Ecto neural progenitor cell (in vitro differentiated cells): Measurements from ENCODE around the gene MTHFD2L.
A peak's percentile ranks its signal among the peaks of the same experiment; 100 is the strongest.
"Not testable (repeated sequence)": the region's sequence is repeated elsewhere in the genome, so short reads cannot be mapped to it uniquely, and the experiment has no call there.

Source experiments
- DNase-seq: peaks from one replicate; pipeline ENCODE4 v3.0.0-alpha.2; 2018; ENCODE audit warnings: low spot score

The MTHFD2L gene

GRCh38 chr4:74157561-74158465 lies at the start of gene MTHFD2L:
TSS of gene MTHFD2L (plus strand) at chr4:74158118. CDS start at chr4:74158139, 21 bp downstream.
- DNase-seq = peak; percentile 93

GRCh38 chr4:74108457-74109115 lies 49.3 kb upstream of the MTHFD2L start:
- no peak for DNase-seq

DNA sequence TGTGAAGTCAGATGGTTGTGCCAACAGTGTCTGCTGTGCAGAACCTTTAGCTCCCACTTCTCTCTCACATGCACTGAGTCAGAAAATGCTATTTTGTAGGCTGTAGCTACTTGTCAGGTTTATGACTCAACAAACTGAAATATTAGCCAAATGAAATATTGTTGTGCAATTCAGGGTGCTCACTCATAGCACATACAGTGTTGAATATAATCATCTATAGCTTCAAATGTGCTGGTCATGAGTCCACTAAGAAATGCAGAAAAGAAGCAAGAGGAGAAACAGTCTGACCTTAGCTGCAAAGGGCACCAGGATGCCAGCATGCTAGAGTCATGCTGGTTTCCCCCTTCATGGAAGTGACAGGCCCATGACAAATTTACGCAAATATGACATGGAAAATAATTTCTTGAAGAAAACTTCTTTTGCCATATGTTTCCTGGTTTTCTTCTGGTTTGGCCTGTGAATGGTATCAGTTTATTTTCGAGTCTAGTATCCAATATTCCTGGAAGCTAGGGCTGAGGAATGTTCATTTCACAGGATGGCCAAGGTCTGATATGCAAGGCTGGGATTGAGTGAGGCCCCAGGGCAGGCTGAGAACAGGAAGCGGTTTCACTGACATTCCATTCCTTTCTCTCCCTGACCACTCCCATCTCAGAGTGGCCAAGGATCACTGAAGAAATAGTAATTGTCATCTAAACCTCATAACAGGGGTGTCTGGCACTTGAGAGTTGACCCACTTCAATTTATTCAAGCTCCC lies 48.6 kb upstream of the MTHFD2L start:
- DNase-seq = peak; percentile 48

DNA sequence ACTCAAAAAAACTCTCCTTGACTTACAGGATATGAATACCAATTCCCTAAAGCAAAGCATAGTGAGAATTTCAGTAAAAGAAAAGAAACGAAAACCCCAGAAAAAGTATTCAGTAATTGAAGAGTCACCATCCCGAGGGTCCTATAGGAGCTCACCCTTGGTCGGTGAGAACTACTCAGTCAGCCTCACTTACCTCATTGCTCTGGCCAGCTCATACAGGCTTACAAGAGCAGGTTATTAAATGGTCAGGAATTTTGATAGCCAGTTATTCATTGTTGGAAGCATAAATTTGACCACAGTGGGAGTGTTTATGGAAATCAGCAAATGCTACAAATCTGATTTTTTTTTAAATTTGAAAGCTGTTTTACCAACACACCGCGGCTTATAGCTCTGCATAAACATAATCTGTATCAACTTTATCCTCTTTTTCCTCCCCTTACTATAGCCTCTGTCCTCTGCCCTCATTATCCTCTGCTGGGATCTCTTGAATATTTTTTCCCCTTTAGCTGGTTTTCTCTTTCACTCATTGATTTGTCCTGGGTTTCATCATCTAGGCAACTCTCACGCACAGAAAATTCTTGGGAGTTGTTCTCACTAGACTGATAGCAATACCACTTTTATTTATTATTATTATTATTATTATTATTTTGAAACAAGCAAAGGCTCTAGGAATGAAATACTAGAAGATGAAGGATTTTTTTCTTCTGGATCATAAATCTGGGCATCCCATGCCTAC lies 47.9 kb upstream of the MTHFD2L start:
- DNase-seq = no peak

GRCh38 chr4:74110670-74111069 lies 47.2 kb upstream of the MTHFD2L start:
- no peak for DNase-seq

DNA sequence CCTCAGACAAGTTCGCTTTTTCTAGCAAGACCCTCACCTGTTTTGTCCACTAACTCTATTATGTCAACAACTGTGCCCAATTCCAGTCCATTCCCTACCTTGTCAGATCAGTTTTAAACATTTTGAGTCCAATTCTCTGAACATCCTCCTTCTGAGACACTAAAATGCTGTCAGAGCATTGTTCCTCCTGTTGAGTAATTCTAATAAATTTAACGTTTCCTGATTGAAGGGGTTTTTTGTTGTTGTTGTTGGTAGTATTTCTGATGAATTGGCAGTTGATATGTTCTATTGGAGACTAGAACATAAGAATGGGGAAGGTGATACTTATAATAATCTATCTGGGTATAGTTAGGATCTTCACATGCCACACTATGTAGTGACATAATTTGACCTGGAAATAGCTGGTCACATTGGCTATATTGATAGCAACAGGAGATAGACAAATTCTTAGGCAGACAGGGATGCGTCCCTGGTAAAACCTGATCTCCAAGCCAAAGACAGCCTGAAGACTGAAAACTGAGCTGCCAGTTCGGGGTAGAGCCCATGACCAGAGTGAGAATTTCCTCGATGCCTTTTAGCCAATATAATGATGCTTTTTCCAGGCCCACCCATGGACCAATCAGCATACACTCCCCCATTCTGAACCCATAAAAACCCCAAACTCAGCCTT lies 46.5 kb upstream of the MTHFD2L start:
- no peak for DNase-seq

GRCh38 chr4:74111990-74112389 lies 45.9 kb upstream of the MTHFD2L start:
- no peak for DNase-seq

DNA sequence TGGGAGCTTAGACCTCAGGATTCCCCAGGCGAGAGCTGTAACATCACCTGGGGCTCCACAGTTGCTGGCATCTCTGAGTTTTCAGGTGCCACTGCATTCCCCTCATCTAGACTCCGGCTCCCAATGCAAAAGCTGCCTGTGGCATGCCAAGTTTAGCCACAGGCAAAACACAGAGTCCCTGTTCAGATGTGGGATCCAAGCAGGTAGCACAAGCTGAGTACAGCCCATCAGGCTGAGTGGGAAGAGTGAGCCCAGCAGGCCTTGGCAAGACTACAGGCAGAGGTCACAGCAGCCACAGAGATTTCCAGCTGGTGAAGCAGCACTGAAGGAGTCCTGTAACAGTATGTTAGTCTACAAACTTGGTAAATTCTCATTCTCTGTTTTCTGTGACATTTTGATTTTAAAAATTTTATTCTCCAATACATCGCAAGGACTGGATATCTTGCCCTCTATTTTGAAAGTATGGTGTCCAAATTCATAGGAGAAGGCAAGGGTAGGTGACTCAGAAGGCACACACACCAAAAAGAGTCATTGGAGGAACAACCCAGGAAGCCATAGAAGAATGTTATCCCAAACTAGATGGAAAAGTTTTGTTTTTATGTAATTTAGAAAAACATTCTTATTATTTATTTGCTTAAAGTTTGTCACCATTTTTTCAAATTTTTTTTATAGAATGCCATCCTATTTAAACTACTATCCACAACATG lies 45.4 kb upstream of the MTHFD2L start:
- DNase-seq = no peak

- DNase-seq = no peak
Observed at GRCh38 chr4:74114234-74114633, 43.7 kb upstream of the MTHFD2L start.

GRCh38 chr4:74117024-74117534 lies 40.8 kb upstream of the MTHFD2L start:
- no peak for DNase-seq

DNA sequence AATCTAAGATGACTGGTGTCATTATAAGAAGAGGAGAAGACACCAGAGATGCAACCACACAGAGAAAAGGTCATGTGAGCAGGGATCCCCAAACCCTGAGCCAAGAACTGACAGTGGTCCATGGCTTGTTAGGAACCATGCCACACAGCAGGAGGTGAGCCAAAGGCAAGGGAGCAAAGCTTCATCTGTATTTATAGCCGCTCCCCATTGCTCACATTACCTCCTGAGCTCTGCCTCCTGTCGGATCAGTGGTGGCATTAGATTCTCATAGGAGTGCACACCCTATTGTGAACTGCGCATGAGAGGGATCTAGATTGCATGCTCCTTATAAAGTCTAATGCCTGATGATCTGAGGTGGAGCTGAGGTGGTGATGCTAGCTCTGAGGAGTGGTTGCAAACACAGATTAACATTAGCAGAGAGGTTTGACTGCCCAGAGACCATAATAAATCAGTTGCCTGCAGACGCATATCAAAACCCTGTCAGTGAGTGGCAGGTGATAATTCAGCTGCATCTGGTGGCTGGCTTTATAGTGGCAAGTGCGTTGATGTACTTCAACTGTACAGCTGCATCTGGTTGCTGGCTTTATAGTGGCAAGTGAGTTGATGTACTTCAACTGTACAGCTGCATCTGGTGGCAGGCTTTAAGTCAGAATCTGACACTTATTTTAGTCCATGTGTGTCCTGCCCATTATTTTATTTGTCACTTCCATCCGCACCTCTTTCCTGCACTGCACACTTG lies 39.1 kb upstream of the MTHFD2L start:
- no peak for DNase-seq

DNA sequence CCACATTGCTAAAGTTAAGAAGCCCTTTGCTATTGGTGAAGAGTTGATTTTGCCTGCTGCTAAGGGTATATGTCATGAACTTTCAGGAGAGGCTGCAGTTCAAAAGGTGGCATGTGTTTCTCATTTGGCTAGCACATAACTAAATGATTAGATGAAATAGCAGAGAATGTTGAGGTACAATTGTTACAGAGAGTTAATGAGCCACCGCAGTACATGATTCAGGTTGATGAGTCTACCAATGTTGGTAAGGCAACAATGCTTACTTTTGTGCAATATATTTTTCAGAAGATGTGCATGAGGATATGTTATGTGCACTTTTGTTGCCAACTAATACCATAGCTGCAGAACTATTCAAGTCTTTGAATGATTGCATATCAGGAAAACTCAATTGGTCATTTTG lies 37.8 kb upstream of the MTHFD2L start:
- no peak for DNase-seq

- no peak for DNase-seq
Observed at GRCh38 chr4:74121643-74122579, 36.0 kb upstream of the MTHFD2L start.

DNA sequence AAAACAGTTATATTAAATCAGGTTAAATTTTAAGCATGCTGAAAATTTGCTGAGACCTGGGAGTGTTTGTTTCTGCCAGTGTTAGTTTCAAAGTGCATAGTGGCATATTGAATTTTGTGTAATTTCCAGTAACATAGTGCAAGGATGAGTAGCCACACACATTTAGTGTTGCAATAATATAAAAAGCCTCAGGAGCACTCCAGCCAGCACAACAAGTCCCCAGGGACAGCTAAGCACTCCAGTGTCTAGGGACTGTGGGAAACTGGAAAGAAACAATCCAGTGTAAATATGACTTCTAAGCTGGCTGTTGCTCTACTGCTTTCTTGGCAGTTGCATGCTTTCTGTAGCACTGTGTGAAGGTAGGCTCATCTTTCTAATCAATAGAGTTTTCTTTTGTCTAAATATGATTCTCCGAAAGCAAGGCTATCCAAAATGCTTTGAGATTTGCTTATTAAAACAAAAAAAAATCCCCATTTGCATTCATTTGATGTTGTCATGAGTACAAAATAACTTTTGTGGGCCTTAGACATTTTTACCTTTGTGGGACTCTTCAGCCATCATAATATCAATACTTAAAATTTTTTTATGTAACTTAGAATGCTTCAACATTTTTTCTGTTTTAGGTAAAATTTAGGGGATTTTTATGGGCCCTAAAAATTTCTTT lies 34.7 kb upstream of the MTHFD2L start:
- DNase-seq = no peak

- no peak for DNase-seq
Observed at GRCh38 chr4:74125029-74125428, 32.9 kb upstream of the MTHFD2L start.

GRCh38 chr4:74127745-74128144 lies 30.2 kb upstream of the MTHFD2L start:
- no peak for DNase-seq

DNA sequence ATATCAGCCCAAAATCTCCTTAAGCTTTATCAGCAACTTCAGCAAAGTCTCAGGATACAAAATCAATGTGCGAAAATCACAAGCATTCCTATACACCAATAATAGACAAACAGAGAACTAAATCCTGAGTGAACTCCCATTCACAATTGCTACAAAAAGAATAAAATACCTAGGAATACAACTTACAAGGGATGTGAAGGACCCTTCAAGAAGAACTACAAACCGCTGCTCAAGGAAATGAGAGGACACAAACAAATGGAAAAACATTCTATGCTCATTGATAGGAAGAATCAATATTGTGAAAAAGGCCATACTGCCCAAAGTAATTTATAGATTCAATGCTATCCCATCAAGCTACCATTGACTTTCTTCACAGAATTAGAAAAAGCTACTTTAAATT lies 27.1 kb upstream of the MTHFD2L start:
- DNase-seq = not testable (repeated sequence)

DNA sequence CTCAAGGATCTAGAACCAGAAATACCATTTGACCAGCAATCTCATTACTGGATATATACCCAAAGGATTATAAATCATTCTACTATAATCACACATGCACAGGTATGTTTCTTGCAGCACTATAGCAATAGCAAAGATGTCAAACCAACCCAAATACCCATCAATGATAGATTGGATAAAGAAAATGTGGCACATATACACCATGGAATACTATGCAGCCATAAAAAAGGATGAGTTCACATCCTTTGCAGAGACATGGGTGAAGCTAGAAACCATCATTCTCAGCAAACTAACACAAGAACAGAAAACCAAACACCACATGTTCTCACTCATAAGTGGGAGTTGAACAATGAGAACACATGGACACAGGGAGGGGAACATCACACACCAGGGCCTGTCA lies 25.7 kb upstream of the MTHFD2L start:
- not testable (repeated sequence) for DNase-seq
